PFSK-1 (cell line): ENCODE results near the gene RPS29.

Source experiments
- REST ChIP-seq, 2 experiments: IDR thresholded peaks; 2 replicates each; pipeline versions ENCODE4 v1.6.1 to v1.8.0; 2011 to 2012; ENCODE audit warnings: low read depth in 2 of 2, low read length in 2 of 2, control low read depth in 1 of 2, inconsistent platforms in 1 of 2, mild to moderate bottlenecking in 1 of 2, moderate library complexity in 1 of 2; ENCODE audit not compliant: insufficient read depth in 1 of 2
- TAF1 ChIP-seq: IDR thresholded peaks from 2 replicates; pipeline ENCODE4 v1.6.1; 2012; ENCODE audit warnings: low read length, control low read depth, borderline replicate concordance; ENCODE audit not compliant: insufficient read depth

- TF ChIP-seq REST (IDR thresholded peaks at IDR 0.05; ENCODE audit: insufficient read depth in 1 of 2, low read depth in 2 of 2, low read length in 2 of 2) (no peak), TAF1 (no peak)
These were observed 34.6 kb downstream of the RPS29 start for GRCh38 chr14:49551569-49551968.
